GM20000 (cell line): ENCODE measurements around the gene TTLL9.

Experiments used
- DNase-seq: peaks from one replicate; pipeline ENCODE4 v3.0.0; 2012; ENCODE audit warnings: low spot score
- TF ChIP-seq, protein P1 (sequence below): IDR thresholded peaks from 2 replicates; pipeline ENCODE4 v1.5.1; 2012; ENCODE audit warnings: mild to moderate bottlenecking, control low read depth; ENCODE audit errors: extremely low read depth, missing control alignments

Gene TTLL9

GRCh38 chr20:31861135-31861384, 9.4 kb upstream of the TTLL9 start:
- no peak for DNase-seq
- TF ChIP-seq, protein P1, sequence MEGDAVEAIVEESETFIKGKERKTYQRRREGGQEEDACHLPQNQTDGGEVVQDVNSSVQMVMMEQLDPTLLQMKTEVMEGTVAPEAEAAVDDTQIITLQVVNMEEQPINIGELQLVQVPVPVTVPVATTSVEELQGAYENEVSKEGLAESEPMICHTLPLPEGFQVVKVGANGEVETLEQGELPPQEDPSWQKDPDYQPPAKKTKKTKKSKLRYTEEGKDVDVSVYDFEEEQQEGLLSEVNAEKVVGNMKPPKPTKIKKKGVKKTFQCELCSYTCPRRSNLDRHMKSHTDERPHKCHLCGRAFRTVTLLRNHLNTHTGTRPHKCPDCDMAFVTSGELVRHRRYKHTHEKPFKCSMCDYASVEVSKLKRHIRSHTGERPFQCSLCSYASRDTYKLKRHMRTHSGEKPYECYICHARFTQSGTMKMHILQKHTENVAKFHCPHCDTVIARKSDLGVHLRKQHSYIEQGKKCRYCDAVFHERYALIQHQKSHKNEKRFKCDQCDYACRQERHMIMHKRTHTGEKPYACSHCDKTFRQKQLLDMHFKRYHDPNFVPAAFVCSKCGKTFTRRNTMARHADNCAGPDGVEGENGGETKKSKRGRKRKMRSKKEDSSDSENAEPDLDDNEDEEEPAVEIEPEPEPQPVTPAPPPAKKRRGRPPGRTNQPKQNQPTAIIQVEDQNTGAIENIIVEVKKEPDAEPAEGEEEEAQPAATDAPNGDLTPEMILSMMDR: no peak

GRCh38 chr20:31861385-31862156, 8.9 kb upstream of the TTLL9 start:
- peak; percentile 95 for DNase-seq
- TF ChIP-seq, protein P1: no peak

- DNase-seq: no peak
- TF ChIP-seq, protein P1: no peak
Observed at GRCh38 chr20:31862157-31862470, 8.3 kb upstream of the TTLL9 start.

GRCh38 chr20:31862506-31862905, 7.9 kb upstream of the TTLL9 start:
- no peak for DNase-seq
- TF ChIP-seq, protein P1: no peak

- TF ChIP-seq, protein P1: no peak
- no peak for DNase-seq
Observed at GRCh38 chr20:31863296-31864085, 6.9 kb upstream of the TTLL9 start.

- TF ChIP-seq, protein P1: no peak
- no peak for DNase-seq
Observed at GRCh38 chr20:31864521-31865400, 5.7 kb upstream of the TTLL9 start.

GRCh38 chr20:31866221-31866620, 4.2 kb upstream of the TTLL9 start:
- no peak for DNase-seq
- TF ChIP-seq, protein P1: no peak
